ENCODE measurements around the gene ADA.

The ADA gene

GRCh38 chr20:44621939-44622338 is 29.6 kb downstream of the ADA start:
- DNase-seq = no peak

GRCh38 chr20:44621325-44621724 is 30.2 kb downstream of the ADA start:
- no peak for DNase-seq

- DNase-seq = no peak
Measured at GRCh38 chr20:44620030-44620429, 31.5 kb downstream of the ADA start.

- no peak for DNase-seq
Measured at GRCh38 chr20:44619294-44619693, 32.2 kb downstream of the ADA start.

- DNase-seq = peak; percentile 21
Measured at GRCh38 chr20:44618318-44618731, 33.2 kb downstream of the ADA start.

GRCh38 chr20:44616604-44616964 is 34.9 kb downstream of the ADA start:
- DNase-seq = no peak

- no peak for DNase-seq
Measured at GRCh38 chr20:44615876-44616603, 35.5 kb downstream of the ADA start.

GRCh38 chr20:44615169-44615791 is 36.2 kb downstream of the ADA start:
- DNase-seq = no peak

GRCh38 chr20:44614525-44614924 is 37.0 kb downstream of the ADA start:
- no peak for DNase-seq

- DNase-seq = no peak
Measured at GRCh38 chr20:44613575-44613974, 37.9 kb downstream of the ADA start.

GRCh38 chr20:44610313-44610962 is 41.1 kb downstream of the ADA start:
- DNase-seq = no peak

GRCh38 chr20:44609516-44610312 is 41.8 kb downstream of the ADA start:
- DNase-seq = peak; percentile 78

GRCh38 chr20:44609006-44609515 is 42.4 kb downstream of the ADA start:
- no peak for DNase-seq

GRCh38 chr20:44606725-44607441 is 44.6 kb downstream of the ADA start:
- DNase-seq = no peak

GRCh38 chr20:44603327-44603726 is 48.2 kb downstream of the ADA start:
- DNase-seq = no peak

- DNase-seq = no peak
Measured at GRCh38 chr20:44601801-44602204, 49.7 kb downstream of the ADA start.

GRCh38 chr20:44601236-44601671 is 50.2 kb downstream of the ADA start:
- no peak for DNase-seq

- no peak for DNase-seq
Measured at GRCh38 chr20:44600758-44601201, 50.7 kb downstream of the ADA start.

- DNase-seq = no peak
Measured at GRCh38 chr20:44600301-44600700, 51.2 kb downstream of the ADA start.

- no peak for DNase-seq
Measured at GRCh38 chr20:44599715-44600114, 51.8 kb downstream of the ADA start.

GRCh38 chr20:44598423-44599305 is 52.8 kb downstream of the ADA start:
- no peak for DNase-seq

Measured in stimulated activated CD4-positive, alpha-beta T cell treated with anti-CD3 and anti-CD28 coated beads, Interleukin-1b, Interleukin-23, amount 100 ng/mL, for 48 hours (primary cell).